OCI-LY3 (cell line): Measurements from ENCODE around the gene BLTP3B.

Source experiments
- EZH2phosphoT487 ChIP-seq: fragments of 200-600 bp; shearing (Covaris generic); IDR thresholded peaks from 2 replicates; pipeline ENCODE4 v1.6.1; 2018; ENCODE audit warnings: antibody characterized with exemption, mixed run types, low read depth
- TF ChIP-seq, protein P1 (sequence below): fragments of 200-600, 300-600 bp; sonication (generic); IDR thresholded peaks from 2 replicates; pipeline ENCODE4 v1.5.1; 2014; ENCODE audit warnings: antibody characterized with exemption, low read length, low read depth

DNA sequence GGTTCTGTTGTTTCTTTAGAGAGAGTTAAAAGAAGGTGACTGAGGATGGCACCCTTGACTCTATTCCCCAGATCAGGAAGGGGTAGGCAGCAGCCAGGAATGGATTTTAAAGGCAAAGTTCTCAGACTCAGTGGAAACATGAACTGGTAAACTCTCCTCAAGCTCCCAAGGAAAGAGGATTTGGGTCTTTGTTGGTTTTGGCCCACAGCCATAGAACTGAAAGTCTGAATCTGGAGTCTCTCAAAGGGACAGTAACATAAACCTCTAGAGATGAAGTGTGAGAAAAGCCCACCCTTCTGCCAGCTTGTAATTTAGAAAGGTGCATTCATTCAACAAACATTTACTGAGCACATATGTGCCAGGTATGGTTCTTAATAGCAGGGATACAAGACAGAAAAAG lies 28.6 kb upstream of the BLTP3B start:
- TF ChIP-seq, protein P1, sequence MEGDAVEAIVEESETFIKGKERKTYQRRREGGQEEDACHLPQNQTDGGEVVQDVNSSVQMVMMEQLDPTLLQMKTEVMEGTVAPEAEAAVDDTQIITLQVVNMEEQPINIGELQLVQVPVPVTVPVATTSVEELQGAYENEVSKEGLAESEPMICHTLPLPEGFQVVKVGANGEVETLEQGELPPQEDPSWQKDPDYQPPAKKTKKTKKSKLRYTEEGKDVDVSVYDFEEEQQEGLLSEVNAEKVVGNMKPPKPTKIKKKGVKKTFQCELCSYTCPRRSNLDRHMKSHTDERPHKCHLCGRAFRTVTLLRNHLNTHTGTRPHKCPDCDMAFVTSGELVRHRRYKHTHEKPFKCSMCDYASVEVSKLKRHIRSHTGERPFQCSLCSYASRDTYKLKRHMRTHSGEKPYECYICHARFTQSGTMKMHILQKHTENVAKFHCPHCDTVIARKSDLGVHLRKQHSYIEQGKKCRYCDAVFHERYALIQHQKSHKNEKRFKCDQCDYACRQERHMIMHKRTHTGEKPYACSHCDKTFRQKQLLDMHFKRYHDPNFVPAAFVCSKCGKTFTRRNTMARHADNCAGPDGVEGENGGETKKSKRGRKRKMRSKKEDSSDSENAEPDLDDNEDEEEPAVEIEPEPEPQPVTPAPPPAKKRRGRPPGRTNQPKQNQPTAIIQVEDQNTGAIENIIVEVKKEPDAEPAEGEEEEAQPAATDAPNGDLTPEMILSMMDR = no peak
- no peak for TF ChIP-seq EZH2phosphoT487
